ENCODE measurements around the gene TDRD15.
"Not testable (repeated sequence)": the region's sequence is repeated elsewhere in the genome, so short reads cannot be mapped to it uniquely, and the experiment has no call there.

The TDRD15 gene

DNA sequence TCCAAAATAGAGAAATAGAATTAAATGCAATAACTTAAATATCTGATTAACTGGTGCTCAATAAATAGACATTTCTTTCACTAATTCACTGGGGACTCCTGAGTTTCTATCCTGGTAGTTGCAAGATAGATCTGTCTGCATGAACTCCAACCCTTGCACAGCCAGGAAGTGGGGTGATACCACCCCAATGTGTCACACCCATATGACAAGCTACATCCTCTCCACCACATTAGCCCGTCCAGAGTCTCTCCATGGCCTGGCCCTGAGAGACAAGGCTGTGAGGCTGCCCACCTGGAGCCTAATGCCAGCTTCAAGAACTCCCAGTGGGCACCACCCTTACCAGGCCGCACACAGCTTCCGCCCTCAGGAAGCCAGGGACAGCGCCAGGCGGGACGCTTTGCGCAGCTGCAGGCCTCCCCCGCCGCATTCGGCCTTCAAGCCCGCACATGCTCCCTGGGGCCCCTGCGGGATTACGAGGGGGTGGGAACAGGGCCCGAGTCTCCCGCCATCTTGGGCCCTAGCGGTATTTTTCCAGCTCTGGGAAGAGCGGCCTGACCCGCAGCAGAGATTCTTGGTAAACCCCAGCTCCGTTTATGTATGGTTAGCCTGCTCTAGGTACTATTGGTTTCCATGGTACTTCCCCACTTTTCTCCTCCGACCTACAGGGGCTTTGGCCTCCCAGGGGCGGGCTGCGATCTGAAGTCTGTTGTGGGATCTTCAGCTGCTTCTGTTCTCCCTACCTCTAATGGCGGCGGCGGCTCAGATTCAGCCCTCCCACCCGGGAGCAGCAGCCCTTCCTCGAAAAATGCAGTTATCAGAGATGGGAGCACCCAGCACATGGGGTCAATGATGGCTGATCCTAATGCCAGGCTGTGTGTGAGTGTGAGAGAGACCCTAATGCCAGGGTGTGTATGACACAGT, at the start of gene TDRD15:
TDRD15 (plus strand) TSS at position 496 of the 921 bp plus-strand sequence. CDS start 13,500 bp downstream, outside the sequence.
- in situ Hi-C loops (cut with MboI; ENCODE audit: low sequenced_read_pairs) = no loop called here

DNA sequence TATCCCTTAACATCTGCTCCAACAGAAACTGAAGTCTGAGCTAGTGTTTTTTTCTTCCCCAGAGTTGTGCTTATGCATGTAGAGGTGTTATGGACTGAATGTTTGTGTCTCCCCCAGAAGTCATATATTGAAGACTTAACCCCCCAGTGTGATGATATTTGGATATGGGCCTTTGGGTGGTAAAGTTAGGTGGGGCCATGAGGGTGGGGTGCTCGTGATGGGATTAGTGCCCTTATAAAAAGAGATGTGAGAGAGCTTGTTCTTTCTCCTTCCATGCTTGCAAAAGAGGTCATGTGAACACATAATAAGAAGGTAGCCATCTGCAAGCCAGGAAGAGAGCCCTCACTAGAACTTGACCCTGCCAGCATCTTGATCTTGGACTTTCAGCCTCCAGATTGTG, 45.5 kb upstream of the TDRD15 start:
- in situ Hi-C loops (cut with MboI; ENCODE audit: low sequenced_read_pairs) = no loop called here

DNA sequence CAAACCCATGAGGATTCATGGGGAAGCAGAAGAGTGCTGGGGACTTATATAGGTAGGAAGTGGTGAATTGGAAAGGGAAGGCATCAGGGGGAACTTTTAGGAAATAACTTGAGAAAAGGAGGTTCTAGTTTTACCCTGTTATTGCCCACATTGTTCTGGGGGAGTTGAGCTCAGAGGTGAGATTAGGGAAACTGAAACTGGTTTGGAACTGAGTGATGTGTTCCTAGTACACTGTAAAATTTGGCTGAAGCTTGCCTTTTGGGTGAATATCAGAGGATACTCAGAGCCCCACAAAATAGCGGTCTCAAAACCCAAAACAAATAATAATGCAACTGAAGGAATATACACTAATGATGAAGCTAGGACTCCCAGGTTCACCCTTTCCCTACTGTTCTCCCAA, 40.3 kb upstream of the TDRD15 start:
- in situ Hi-C loops (cut with MboI; ENCODE audit: low sequenced_read_pairs) = no loop called here

DNA sequence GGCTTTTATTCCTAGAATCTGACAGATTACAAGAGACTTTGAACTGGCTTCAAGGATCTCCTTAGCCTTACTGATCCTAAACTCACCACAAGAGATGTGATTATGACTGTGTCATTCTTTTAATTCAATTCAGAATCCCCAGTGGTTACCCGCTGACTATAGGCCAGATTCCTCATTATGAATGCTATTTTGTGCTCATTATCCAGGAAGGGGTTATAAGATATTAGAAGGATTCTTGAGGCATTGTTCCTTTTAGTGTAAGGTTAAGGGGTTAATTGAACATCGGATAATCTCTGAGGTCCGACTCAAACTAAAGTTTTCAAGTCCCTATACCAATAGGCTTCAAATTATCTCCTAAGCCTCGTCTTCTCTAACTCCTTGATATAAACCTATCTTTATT, 39.4 kb upstream of the TDRD15 start:
- in situ Hi-C loops (cut with MboI; ENCODE audit: low sequenced_read_pairs) = no loop called here

DNA sequence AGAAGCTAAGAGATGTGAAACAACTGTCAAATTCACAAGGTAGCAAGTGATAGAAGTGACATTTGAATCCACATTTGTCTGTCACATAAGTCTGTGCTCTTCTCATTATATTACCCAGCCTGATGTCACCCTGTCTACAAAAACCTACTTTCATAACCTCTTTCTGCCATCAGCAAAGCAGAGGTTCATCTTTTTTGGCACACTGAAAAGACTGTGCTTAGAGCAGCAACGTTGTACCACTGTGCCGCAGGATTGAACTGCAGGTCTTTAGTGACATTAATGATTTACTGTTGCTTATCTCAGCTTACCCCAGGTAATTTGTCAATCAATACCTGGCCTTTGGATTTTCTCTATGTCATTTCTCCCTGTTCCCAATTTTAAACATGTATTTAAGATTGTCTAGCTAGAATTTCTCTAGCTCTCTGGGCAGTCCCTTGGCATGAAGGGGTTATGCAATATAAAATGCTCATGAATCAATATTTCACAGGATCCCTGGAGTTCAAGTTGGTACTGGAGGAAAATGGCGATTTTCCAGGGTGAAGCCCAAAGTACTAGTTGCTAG, 31.4 kb upstream of the TDRD15 start:
- in situ Hi-C loops (cut with MboI; ENCODE audit: low sequenced_read_pairs) = no loop called here

DNA sequence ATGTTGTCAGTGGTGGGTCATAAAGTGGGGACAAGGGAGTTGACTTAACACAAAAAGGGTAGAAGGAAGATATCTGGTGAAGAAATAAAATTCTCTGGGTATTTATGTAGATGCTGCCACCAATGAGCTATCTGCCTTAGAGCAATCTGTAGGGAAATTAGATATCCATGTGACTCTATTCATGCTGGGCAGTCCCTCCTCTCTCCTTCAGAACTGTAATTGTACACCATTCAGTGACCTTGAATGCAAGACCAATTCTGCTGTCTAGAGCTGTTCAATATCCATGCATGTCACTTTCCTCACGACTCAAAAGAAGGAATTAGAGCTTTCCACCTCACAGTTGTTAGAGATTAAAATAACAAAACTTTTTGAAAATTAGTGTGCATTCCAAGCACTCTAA, 28.6 kb upstream of the TDRD15 start:
- in situ Hi-C loops (cut with MboI; ENCODE audit: low sequenced_read_pairs) = no loop called here

DNA sequence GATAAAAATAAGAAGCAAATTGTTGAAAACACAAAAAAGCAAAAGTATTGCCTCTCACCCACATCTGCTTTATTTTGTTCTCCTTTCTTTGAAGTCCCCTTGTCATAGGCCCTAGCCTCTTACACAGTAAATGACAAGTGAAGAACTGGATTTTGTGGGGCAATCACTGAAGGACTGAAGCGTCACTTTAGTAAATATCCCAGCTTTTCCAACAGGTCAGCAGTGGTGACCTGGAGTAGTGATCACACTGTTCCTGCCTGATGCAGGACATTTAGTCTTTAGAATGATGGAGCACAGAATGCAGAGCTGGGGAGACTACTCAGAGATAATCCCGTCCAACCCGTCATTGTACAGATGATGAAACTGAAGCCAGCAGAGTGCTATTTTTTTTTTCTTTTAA, 28.1 kb upstream of the TDRD15 start:
- in situ Hi-C loops (cut with MboI; ENCODE audit: low sequenced_read_pairs) = no loop called here

DNA sequence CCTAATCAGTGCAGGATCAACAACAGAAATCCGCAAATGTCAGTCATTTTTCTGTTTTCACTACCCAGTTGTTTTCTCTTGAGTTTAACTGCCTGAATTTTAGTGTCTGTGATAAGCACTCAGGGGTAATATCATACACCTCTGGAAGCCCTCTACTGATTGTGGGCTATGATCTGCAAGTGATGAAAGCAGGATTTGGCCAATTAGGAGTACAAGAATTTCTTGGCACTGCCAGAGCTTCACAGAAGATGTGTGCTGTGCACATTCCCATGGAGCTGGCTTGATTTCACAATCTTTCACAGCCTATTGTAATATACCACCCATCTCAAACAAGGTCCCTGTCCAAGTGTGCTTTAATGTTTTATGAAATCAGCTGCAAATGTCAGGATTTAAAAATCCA, 27.3 kb upstream of the TDRD15 start:
- in situ Hi-C loops (cut with MboI; ENCODE audit: low sequenced_read_pairs) = no loop called here

DNA sequence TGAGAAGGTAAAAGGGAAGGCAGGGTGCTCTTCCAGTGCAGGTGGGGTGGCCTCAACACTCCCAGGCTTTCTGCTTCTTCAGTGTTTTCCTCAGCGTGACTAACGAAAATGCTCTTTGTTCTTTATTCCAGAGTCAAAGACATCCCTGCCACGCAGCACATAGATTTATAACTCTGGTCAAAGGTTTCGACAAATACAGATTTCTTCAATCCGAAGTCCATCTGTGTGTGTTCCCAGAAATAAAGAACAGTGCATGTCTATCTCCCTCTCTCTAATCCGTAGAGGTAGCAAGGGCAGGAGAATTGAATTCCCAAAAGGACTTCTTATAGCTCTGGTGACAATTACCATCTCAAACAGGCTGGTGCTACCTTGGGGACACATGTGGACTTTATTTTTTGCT, 26.4 kb upstream of the TDRD15 start:
- in situ Hi-C loops (cut with MboI; ENCODE audit: low sequenced_read_pairs) = no loop called here

DNA sequence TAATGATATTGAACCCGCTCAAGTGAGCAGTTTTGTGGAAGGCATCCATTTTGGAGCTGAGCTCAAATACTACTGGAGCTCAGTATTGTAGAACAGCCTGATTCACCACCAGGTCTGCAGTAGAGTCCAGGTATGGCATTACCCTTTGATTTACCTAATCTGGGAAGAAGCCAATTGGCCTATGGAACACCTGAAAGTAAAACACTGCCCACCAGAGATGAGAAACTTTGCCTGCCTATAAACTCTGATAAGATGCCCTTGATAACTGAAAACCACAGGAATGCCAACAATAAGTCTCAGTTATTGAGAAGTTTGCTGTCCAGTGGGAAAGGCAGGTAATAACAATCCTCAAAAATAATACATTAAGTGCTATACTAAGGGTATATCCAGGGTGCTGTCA, 25.5 kb upstream of the TDRD15 start:
- in situ Hi-C loops (cut with MboI; ENCODE audit: low sequenced_read_pairs) = no loop called here

DNA sequence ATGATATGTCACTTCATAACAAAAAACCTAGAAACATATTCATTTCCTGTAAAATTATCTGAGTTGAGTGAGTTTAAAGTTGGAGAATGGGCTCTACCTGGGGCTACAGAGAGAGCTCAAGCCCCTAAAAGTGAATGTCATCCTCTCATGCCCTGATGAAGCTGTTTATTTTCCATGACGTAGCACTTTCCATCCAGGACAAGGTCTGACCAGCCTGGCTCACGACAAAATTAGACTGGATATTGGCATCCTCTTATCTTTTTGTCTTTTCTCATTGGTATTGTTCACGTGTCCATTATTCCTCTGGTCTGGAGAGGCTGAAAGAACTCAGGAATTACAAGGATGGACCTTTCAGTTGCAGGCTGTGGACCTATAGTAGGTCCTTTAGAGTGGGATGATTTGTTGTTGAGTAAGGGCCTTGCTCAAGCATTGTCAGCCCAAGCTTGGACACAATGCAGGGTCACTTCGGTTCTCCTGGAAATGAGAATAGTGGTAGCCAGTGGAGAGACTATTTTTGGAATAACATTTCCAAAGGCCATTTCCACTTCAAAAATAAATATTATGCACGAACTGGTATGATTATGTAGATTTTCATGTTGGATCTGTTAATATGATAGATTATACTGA, 24.4 kb upstream of the TDRD15 start:
- in situ Hi-C loops (cut with MboI; ENCODE audit: low sequenced_read_pairs) = no loop called here

DNA sequence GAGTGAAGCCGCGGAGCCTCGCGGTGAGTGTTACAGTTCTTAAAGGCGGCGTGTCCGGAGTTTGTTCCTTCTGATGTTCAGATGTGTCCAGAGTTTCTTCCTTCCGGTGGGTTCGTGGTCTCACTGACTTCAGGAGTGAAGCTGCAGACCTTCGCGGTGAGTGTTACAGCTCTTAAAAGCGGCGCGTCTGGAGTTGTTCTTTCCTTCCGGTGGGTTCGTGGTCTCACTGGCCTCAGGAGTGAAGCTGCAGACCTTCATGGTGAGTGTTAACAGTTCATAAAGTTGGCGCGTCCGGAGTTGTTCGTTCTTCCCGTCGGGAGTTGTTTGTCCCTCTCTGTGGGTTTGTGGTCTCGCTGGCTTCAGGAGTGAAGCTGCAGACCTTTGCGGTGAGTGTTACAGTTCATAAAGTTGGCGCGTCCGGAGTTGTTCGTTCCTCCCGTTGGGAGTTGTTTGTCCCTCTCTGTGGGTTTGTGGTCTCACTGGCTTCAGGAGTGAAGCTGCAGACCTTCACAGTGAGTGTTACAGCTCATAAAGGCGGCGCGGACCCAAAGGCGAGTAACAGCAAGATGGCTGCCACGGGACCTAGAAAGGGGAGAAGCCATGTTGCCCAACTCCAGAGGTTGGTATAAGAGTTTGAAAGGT, 22.1 kb upstream of the TDRD15 start:
- in situ Hi-C loops (cut with MboI; ENCODE audit: low sequenced_read_pairs) = not testable (repeated sequence)

DNA sequence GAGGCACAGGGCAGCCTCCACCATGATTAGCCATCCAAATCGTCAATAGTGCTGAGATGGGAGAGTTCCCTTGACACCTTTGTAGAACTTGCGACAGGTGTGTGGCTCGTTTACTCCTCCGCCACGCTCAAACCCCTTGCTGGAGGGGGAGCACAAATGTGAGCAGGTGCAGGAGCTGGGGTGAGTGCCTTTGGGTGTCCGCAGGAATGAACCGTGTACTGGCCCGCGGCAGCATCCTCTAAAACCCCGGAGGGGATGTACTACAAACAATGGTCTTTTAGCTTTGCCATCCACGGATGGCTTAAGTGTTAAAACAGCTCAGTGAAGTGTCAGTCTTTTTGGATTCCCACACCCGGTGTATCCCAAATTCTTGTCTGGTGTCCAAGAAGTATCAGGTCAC, 21.4 kb upstream of the TDRD15 start:
- in situ Hi-C loops (cut with MboI; ENCODE audit: low sequenced_read_pairs) = no loop called here

DNA sequence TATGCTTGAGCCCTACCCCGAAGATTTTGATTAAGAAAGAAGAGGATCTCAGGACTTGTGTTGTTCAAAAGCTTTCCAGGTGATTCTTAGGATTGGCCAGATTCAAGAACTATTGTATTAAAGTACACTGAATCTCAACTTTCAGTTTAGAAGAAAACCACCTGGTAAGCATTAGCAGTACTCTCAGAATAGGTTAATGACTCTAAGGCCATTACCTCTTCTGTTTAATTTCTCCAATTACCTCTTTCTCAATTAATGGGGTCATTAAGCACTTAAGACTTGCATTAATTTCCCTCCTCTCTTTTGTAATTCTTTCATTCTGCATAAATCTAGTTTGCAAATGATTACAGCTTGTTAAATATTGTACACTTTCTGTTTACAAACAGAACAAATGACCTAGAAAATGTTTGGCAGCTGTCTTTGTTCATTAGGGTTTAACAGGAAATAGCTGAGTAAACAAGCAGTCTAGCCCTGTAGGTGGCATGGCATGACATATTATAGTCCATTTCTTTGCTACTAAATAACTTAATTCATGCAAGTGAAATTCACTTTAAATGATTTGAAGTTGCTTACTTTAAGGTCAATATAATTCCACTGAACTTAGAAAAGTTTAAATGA, 20.4 kb upstream of the TDRD15 start:
- in situ Hi-C loops (cut with MboI; ENCODE audit: low sequenced_read_pairs) = no loop called here

DNA sequence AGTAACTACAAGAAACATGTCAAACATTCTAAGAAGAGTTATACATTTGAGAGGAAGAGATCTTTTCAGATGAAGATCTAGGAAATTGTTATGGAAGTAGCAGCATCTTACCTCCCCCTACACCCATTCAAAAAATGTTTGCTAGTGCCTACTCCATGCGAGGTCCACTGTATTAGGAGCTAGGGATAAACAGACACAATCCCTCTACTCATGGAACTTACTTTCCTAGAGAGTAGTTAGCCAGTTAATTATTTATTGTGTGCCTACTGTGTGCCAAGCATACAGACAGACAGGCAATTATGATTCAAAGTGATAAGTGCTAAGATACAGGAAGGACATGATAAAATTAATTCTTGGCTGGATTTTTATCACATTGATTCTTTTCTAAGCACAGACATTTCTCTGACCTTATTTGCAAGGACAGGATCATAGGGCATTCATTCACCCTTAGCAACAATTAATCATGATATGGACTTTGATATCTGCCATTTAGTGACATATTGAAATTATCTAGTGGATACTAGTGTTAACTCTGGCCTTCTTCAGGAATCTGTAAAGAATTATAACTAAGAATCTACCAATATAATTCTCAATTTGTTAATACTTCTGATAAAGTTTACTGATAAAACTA, 19.6 kb upstream of the TDRD15 start:
- in situ Hi-C loops (cut with MboI; ENCODE audit: low sequenced_read_pairs) = no loop called here

DNA sequence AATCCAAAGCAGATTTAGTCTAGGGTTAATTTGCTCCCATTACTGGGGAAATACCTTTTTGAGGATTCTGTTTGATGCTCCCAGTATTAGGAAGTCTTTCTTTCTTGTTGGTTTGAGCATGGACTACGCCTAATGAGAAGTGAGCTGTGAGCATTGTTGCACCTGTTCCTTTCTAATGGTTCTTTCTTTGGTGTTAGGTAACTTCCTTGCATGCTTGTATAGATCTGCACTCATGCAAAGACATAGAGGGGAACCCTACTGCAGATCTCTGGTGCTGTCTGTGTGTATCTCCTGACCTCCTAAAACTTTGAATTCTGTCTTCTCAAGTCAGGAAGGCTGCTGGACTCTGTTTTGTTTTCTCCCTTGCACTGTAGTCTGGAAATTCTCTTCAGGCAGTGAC, 12.8 kb upstream of the TDRD15 start:
- in situ Hi-C loops (cut with MboI; ENCODE audit: low sequenced_read_pairs) = no loop called here

DNA sequence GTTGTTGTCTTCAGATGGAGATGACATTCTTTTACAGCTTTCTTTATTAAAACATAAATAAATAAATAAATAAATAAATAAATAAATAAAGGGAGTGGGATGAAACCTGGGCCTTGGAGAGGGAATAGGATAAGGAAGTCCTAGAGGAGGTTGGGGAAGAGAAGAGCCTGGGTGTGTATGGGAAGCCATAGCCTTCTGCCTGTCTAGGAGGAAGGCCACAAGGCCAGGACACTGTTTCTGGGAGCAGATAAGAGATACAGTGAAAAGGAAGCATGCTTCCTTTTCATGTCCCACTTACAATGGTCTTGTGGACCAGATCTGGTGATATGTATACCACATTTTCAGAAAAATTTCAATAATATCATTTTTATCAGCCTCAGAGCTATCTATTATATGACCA, 6.1 kb upstream of the TDRD15 start:
- in situ Hi-C loops (cut with MboI; ENCODE audit: low sequenced_read_pairs) = no loop called here

DNA sequence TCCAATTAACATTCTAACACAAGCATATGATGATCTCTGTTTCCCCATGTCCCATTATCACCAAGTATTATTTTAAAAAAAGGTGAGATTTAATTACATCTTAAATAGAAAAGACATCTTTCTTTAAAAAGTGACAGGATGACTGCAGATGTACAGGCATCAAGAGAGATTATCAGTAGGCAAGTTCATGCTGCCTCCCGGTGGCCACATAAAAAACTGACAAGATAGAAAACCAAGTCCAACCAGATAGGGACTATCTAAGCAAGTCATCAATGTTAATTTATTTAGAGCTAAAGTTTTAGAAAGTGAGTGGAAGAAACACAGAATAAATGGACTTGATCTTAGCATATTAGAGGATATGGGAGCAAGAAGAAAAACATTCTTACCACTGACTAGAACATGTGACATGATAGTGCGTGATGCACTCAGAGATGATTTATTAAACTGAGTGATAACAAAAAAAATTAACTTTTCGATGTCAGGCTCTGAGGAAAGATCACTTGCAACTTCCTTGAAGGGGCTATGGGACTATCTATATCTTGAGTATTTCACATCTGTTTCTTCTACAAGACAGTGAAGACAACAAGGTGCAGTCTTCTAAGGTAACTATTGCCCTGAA, 5.4 kb upstream of the TDRD15 start:
- in situ Hi-C loops (cut with MboI; ENCODE audit: low sequenced_read_pairs) = no loop called here

DNA sequence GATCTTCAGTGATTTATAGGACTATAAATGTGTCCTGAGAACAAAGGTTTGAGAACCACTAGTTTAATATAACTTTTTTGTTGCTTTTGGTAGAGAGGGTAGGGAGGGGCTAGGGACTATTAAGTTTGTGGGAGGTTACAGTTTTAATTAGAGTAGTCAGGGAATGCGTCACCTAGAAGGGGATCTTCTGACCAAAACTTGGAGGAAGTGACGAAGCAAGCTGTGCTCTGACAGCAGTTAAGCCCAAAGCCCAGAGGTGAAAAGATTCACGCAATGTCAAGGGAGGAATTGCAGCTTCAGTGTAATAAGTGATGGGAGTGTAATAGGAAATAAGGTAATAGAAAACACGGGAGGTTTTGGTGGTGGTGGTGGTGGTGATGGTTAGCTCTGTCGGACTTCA, 8.1 kb downstream of the TDRD15 start:
- in situ Hi-C loops (cut with MboI; ENCODE audit: low sequenced_read_pairs) = loop anchor here (25.0 kb wide), 1 partner anchor 470 kb away; the partner anchor contains the start of genes GDF7 and HS1BP3

DNA sequence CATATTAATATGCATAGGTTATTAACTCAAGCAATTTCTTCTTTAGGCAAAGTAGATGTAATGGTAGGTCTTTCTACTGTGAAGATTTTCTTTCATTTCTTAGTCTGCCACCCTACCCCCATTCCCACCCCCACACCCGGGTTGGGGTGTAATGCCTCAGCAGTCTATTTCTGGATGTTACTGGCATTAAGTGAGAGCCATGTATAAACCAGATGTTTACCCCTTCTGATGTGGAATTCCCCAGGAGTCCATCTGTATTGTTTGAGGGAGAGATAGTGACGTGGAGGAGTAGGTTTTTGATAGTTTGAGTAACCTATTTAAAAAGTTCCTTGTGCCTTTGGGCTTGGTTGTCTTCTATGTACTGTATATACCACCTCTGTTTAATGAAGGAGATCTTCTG, 11.8 kb downstream of the TDRD15 start:
- in situ Hi-C loops (cut with MboI; ENCODE audit: low sequenced_read_pairs) = loop anchor here (25.0 kb wide), 1 partner anchor 473 kb away; the partner anchor contains the start of genes GDF7 and HS1BP3

Measured in HL-60/S4 (cell line).